RCC 7860 (cell line): ENCODE data around the gene ERVMER34-1.

Experiments
- DNase-seq: peaks from one replicate; pipeline ENCODE4 v3.0.0-alpha.2; 2015; ENCODE audit warnings: low spot score
- FAIRE-seq: peaks from 2 replicates; lab custom pipeline; 2012; peaks lifted over from hg19 to GRCh38; lab: Jason Lieb, UNC

ERVMER34-1 gene, protein sequence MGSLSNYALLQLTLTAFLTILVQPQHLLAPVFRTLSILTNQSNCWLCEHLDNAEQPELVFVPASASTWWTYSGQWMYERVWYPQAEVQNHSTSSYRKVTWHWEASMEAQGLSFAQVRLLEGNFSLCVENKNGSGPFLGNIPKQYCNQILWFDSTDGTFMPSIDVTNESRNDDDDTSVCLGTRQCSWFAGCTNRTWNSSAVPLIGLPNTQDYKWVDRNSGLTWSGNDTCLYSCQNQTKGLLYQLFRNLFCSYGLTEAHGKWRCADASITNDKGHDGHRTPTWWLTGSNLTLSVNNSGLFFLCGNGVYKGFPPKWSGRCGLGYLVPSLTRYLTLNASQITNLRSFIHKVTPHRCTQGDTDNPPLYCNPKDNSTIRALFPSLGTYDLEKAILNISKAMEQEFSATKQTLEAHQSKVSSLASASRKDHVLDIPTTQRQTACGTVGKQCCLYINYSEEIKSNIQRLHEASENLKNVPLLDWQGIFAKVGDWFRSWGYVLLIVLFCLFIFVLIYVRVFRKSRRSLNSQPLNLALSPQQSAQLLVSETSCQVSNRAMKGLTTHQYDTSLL

DNA sequence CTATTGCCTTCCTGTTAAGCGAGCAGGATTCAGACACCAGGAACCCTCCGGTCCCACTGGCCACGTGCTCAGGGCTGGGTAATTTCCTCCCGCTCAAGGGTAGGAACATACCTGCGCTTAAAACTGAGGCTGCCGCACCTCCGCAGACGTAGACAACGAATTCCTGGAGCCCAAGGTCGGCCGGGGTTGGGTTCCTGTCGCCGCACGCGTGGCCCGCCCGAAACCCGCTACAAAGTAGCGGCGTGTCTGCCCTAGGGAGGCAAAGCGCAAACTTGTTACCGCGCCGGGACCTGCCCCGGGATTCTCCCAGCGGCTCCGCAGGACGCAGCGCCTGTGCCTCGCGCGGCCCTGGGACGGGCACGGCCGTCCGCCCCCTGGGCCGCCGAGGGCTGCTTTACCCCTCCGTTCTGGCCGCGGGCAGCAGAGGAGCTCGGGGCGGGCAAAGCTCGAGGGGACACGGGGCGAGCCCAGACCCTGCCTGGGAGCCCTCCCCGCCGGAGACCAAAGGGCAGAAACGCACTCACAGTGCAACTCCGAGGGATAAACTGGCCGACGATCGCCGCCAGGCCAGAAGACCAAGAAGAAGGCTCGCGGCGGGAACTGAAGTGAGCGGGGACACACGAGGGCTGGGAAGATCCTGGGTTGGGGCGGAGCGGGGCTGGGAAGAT is at the start of gene ERVMER34-1:
ERVMER34-1 (minus strand) TSS at position 607 of the 668 bp plus-strand sequence. CDS start 5,905 bp downstream, outside the sequence.
- DNase-seq, result no peak

DNA sequence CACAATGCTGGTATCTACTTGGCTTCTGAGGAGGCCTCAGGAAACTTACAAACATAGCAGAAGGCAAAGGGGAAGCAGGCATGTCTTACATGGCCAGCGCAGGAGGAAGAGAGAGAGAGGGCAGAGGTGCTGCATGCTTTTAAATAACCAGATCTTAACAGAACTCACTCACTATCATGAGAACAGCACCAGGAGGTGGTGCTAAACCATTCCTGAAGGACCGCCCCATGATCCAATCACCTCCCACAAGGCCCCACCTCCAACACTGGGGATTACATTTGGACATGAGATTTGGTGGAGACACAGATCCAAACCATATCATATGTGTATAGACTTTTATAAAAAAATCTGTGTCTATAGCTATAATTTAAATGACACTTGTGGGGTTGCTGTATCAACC is 48.6 kb upstream of the ERVMER34-1 start:
- FAIRE-seq (no peak), DNase-seq (no peak)

More for the DNA sequence above, at the start of gene ERVMER34-1:
- no peak for FAIRE-seq

DNA sequence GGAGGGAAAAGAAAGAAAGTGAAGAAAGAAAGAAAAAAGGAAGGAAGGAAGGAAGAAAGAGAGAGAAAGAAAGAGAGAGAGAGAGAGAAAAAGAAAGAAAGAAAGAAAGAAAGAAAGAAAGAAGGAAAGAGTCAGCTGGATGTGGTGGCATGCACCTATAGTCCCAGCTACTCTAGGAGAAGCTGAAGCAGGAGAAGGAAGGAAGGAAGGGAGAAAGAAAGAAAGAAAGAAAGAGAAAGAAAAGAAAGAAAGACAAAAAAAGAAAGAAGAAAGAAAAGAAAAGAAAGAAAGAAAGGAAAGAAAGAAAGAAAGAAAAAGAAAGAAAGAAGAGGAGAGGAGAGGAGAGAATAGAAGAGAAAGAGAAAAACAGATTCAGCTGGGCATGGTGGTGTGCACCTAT is 44.3 kb upstream of the ERVMER34-1 start:
- DNase-seq (no peak), FAIRE-seq (no peak)

DNA sequence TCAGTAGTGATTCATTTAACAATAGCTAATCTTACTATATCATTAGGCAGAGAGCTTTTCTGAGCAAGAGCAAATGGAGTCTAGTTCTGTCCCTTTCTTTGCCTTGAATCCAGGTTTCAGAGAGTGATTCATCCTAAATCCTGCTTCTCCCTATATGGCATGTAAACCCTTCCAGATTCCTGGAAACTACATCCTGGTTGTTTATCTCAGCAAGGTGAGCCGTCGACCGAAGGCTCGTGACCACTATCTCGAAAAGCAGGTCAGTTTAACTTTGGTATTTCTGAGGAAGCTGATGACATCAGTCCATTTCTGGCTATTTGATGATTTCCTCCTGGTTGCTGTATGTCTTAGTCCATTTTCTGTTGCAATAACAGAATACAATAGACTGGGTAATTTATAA is 40.7 kb upstream of the ERVMER34-1 start:
- FAIRE-seq (no peak), DNase-seq (no peak)

DNA sequence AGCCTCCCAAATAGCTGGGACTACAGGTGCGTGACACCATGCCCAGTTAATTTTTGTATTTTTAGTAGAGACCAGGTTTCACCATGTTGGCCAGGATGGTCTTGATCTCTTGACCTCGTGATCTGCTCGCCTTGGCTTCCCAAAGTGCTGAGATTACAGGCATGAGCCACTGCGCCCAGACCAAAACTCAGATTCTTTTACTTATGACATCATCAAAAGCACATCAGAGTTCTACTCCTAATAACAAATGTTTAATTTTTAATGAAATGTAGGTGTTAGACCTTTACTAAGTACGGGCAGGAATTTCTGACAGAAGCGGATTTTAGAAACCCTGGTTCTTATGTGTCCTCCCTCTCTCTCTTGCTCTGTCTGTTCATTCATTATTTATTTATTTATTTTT is 38.5 kb upstream of the ERVMER34-1 start:
- DNase-seq (no peak), FAIRE-seq (no peak)

DNA sequence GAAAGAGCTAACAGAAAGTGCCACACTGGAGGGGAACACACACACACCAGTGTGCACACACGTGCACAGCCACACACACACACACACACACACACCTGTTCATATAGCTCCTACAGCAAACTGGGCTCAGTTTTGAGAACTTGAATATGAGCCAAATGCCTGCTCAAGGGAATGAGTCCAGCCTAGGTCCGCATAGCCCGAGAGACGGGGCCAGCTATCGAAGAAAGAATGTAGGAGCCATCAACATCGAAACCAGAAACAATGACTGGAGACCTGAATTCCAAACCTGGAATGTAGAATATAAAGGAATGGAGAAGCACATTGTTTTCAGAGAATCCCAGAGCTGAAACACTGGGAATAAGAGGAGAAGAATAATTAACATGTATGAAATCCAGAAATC is 37.6 kb upstream of the ERVMER34-1 start:
- no peak for FAIRE-seq
- DNase-seq, result no peak

DNA sequence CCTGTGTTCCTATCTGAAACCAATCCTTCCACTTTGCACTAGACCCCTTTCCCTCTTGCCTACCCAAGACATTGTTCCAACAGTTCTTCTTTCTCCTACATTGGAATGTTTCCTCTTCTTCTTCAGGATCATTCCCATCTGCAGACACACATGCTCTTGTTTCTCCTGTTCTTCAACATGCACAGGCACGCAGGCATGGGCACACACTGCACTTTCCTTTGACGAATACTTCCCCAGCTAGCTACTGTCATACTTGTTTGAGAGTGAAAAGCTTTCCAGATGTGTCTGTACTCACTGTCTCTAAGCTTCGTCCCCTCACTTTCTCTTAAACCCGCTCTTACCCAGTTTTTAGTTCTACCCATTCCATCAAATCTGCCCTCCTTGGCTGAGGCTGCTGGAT is 31.8 kb upstream of the ERVMER34-1 start:
- DNase-seq (no peak), FAIRE-seq (no peak)

DNA sequence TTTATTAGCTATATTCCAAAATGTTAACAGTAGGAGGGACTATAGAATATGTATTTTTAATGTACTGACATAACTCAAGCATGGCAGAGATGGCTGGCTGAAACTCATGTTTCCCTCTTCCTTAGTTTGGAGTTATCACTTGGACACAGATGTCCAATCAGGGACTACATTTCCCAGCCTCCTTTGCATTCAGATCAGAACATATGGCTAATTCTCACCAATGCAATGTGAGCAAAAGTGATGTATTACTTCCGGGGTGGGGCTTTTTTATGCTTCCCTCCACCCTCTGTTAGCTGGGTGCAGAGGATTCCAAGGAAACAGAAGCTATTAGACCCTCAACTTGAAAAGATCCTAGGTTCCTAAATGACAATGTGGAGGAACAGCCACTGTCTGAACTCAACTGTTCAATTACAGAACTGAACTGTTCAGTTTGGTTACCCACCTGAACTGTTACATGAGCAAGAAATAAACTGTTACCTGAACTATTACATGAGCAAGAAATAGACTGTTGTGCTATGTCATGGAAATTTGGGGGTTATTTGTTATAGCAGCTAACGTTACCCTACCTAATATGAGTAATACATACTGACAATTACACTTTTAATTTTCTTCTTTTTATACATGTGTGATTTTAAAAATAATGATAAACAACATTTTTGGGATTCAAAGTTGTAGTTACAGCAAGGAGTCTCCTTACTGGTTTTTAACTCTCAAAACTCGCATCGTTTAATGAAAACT is 29.6 kb upstream of the ERVMER34-1 start:
- FAIRE-seq, result no peak
- DNase-seq, result no peak

DNA sequence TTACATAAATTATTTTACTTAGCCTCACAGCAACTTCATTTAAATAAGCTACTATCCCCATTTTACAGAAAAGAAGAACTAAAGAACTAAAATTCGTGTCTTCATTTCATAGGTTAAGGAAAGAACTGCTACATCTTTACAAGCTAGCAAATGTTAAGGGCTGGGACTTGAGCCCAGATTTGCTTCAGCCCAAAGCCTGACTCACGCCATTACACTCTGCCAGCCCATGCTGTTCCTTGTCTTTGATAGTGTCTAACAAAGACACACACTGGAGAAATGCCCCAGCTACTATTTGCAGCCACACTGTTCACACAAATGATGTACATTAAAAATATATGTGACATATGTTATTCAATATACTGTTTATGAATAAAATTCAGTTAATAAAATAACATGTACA is 29.0 kb upstream of the ERVMER34-1 start:
- no peak for DNase-seq
- FAIRE-seq, result no peak

DNA sequence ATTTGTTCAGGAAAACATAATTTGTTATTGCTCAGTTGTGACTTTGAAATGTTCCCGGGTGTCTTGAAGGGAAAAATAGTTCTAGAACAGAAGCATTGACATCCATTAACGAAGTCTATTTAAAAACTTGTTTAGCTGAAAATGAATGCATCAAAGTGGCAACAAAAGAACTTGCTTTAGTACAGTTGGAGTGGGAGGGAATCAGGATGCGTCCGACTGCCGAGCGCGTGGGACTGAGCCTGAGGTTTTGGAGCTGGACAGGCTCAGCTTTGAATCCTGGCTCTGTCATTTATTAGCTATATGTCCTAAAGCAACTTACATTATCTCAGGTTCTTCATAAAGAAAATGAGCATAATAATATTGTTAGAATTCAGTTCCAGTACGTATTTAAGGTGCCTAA is 9.0 kb upstream of the ERVMER34-1 start:
- DNase-seq (no peak), FAIRE-seq (no peak)

DNA sequence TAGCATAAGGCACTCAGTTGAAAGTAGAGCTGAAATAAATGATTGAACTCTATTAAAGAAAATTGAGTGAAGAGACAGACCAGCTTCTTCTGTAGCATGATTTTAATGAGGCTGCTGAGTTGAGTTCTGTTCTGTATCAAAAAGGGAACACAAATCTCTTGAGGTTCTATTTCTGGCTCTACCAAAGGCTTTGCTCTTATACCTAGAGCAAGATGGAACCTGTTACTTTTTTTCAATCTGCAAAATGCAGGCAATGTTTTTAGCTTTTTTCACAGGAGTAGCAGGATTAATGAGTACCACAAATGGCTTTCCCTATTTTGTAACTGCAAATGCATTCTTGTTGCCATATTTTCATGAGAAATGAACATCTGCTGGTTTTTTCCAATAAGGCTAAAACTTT is 4.2 kb upstream of the ERVMER34-1 start:
- DNase-seq (no peak), FAIRE-seq (no peak)

DNA sequence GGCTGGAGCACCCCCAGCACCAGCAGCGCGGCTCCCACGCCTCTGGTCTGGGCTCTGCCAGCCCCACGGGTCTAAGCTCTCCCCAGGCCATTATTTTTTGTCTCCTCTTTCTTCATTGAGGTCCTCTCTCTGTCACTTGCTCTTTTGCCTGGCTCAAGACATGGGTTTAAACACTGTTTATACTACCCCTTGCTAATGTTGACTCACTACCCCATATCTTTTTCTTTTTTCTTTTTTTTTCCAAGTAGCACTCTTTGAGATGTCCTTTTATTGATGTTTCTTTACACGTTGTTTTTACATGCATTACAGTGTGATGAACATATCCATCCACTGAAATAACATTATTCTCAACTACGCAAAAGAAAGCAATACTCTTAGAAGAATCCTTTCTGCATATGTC is 1.7 kb upstream of the ERVMER34-1 start:
- DNase-seq (no peak), FAIRE-seq (no peak)

DNA sequence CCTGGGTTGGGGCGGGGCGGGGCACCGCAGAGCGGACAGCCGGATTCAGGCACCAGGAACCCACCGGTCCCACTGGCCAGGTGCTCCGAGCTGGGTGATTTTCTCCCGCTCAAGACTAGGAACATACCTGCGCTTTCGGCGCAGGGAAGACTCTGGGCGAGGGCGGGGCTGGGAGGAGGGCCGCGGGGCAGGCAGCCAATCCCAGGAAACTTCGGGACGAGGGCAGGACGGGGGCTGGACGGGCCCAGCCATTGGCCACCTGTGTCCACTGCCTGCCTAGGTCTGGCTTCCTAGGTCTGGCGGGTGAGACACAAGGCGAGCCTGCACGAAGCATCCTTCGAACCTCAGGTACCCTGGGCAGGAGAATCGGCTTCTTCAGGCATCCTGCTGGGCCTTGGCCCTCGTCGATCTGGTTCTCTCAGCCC is 274 bp upstream of the ERVMER34-1 start:
- no peak for FAIRE-seq
- DNase-seq, result no peak

DNA sequence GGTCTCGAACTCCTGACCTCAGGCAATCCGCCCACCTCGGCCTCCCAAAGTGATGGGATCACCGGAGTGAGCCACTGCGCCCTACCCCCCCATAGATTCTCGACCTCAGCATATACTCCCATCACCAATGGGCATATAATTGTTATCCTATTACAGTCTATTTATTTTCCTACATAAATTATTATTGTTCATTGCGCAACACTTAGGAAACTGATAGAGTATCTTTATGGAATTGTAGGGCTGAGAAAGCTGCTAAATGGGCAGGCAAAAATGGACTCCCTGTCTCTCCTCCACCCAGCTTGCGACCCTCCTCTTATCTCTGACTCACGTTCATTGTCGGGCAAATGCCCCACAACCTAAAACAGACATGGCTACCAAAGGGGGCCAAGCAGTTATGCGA is 1.0 kb downstream of the ERVMER34-1 start:
- FAIRE-seq, result no peak
- no peak for DNase-seq

DNA sequence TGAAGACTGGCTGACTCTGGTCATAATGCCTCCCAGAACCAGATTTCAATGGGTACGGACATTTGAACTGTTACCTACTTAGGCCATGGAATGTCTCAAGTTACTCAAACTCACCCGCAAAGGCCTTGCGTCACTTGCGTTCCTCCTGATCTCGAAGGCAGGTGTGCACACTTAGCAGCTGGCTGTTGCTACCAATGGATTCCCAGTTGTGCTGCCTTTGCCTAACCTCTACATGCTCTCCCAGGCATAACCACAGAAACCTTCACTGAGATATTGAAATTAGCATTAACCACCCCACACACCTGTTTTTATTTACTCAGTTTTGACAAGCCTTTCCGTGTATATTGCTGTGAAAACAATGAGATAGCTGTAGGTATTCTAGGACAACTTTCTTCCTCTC is 2.8 kb downstream of the ERVMER34-1 start:
- FAIRE-seq (no peak), DNase-seq (no peak)

DNA sequence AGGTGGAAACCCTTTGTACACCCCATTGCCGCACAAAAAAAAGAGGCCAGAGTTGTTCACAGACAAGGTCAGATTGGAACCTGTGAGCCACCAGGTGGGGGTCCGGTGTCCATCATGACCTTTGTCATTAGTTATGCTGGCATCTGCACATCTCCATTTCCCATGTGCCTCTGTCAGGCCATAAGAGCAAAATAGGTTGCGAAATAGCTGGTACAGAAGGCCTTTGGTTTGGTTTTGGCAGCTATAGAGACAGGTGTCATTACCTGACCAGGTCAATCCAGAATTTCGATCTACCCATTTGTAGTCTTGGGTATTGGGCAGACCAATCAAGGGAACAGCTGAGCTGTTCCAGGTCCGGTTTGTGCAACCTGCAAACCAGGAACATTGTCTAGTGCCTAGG is 6.6 kb downstream of the ERVMER34-1 start:
- FAIRE-seq, result no peak
- DNase-seq, result no peak

DNA sequence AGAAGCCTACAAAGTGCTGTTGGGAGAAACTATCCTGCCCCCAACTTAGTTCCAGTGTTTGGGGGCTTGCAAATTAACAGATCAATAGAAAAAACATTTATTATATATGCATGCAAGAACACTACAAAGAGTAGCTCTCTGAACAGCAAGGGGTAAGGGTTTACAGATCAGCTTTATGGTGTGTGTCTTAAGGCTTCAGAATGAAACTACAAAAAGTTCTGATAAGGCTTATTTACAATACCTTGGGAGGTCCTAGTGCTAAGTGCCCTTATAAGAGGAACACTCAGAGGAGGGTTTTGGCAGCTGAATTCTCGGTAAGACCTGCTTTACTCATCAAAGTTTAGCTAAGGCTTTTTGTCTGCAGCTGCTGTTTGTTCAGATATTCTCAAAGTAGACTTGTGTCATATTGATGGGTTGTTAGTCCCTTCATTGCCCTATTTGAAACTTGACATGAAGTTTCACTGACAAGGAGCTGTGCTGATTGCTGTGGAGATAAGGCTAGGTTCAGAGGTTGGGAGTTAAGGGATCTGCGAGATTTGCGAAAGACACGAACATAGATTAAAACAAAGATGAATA is 7.7 kb downstream of the ERVMER34-1 start:
- FAIRE-seq (no peak), DNase-seq (no peak)

DNA sequence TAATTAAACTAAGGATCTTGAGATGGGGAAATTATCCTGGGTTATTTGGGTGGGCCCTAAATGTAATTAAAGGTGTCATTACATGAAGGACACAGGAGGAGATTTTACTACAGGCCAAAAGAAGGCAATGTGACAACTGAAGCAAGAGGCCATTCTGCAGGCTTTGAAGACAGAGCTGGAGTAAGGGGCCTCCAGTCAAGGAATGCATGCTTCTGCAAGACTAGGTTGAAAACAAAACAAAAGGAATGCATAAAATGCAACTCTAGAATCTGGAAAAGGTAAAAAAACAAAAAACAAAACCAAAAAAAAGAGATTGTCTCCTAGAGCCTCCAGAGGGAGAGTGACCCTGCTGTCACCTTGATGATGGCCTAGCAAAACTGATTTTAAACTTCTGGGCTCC is 21.6 kb downstream of the ERVMER34-1 start:
- no peak for DNase-seq
- no peak for FAIRE-seq

DNA sequence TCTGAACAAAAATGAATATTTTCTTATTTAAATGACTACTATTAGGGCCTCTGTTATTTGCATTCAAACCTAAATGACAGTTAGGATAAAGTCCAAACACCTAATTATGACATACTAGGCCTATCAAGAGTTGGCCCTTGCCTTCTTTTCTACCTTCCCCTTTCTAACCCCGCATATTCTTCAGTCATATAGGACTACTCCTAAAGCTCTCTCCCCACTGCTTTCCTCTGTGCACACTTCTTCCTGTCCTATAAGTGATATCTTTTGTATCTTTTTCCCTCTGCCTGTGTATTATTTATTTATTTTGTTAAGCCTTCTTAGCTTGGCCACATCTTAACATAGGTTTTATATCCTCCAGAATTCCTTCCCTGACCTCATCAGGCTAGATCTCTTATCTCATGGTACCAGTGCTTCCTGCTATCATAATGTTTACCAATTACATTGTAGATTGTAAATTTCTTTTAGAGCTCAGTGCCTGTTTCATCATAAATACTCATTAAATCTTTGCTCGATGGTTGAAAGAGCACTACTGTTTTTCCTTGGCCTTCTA is 22.5 kb downstream of the ERVMER34-1 start:
- FAIRE-seq (no peak), DNase-seq (no peak)

DNA sequence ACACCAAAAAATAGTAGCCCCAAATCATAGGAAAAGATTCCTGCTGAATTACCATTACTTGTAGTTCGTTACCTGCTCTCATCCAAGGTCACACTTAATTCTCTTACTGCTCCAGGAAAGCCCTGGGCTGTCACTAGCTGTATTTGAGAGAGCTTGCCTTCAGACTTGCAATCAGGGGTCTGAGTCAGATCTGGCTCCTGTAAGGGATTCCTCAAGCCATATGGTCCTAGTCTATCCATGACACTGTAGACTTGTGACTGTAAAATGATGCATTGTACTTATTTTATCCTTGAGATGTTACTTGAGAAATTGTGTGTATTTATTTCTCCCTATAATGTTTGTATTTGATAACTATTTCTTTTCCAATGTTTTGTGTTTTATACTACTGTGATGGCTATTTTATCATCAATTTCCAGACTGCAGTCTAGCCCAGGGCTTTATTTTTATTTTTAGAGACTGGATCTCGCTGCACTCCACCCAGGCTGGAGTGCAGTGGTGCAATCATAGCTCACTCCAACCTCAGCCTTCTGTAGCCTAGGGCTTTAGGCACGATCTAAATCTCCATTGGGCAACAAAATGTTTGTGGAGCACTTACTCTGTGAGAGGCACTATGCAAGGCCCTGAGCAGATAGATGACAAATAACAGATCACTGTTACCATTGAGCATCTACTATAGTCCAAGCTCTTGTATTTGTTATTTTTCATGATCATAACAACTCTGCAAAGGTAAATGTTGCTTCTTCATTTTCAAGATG is 24.2 kb downstream of the ERVMER34-1 start:
- FAIRE-seq (no peak), DNase-seq (no peak)
